ENCODE data around the gene DEFB124. TPM values are rescaled to one million over a fixed set of nuclear protein-coding genes. Genes with fewer than 3 reads are reported as not detected.
"Not testable (repeated sequence)": the region's sequence is repeated elsewhere in the genome, so short reads cannot be mapped to it uniquely, and the experiment has no call there.

DEFB124 gene, protein sequence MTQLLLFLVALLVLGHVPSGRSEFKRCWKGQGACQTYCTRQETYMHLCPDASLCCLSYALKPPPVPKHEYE
- total RNA-seq: 1 to 10 TPM in 1 of 4 donors, not detected in 3; 2.0 TPM

DNA sequence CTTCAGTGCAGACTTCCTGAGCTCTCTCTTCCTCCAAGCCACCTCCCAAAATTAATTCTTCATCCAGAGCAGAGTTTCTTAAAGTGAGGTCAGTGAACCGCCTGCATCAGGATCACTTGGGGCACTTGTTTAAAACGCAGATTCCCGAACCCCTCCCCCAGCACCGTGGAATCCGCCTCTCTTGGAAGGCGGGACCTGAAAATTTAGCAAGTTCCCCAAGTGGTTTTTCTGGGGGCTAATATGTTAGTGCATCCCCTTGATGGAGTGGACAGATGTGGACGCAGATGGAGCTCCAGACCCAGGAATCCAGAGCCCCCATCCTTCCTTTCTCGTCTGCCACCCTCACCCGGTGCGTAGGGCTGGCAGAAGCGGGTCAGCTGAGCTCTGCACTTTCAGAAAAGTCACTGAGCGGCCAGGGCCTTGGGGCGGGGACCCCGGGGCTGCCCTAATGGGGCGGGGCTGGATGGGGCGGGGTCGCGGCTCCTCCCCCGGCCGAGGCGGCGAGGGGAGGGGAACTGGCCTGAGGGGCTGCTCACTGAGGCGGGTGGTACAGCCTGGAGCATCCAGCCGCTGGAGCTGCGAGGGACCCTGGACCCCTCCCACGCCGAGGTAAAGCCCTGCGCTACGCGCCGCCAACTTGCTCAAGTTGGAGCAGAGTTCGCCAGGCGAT lies at the start of gene DEFB124, which contains the start of gene REM1:
TSS of gene DEFB124 (minus strand) at position 370 of the 670 bp plus-strand sequence. CDS start 2,114 bp downstream, outside the sequence.
TSS of gene REM1 (plus strand) at position 531 of the 670 bp plus-strand sequence. CDS start 1,158 bp downstream, outside the sequence.
- H3K36me3 ChIP-seq: no peaks in the 10 kb centered on the region
- peak within 1 kb of the TSS; percentile 31 to 58 for H3K4me3 ChIP-seq
- peak; percentile 85 for ATAC-seq
- peak within 1 kb of the TSS in 3 of 4 donors; percentile 68 to 78 (median 77) for H3K27ac ChIP-seq
- no peaks in the 10 kb centered on the region for H3K9me3 ChIP-seq
- H3K4me1 ChIP-seq: peaks cover 0 to 37% (median 7%) of the 10 kb centered on the region in 3 donors
- WGBS, 2 donors (ENCODE audit: low coverage in 1 of 2): 0 to 21% methylated on average over 3 to 4 of the region's 33 CpGs
- peaks cover 10% of the 10 kb centered on the region for H3K27me3 ChIP-seq
- peak; percentile 6 for TF ChIP-seq POLR2AphosphoS5 (IDR thresholded peaks at IDR 0.05)
- TF ChIP-seq POLR2A (IDR thresholded peaks at IDR 0.05): peak; percentile 12 to 13
- no peak for TF ChIP-seq EP300 (IDR thresholded peaks at IDR 0.05)
- TF ChIP-seq, protein P1, sequence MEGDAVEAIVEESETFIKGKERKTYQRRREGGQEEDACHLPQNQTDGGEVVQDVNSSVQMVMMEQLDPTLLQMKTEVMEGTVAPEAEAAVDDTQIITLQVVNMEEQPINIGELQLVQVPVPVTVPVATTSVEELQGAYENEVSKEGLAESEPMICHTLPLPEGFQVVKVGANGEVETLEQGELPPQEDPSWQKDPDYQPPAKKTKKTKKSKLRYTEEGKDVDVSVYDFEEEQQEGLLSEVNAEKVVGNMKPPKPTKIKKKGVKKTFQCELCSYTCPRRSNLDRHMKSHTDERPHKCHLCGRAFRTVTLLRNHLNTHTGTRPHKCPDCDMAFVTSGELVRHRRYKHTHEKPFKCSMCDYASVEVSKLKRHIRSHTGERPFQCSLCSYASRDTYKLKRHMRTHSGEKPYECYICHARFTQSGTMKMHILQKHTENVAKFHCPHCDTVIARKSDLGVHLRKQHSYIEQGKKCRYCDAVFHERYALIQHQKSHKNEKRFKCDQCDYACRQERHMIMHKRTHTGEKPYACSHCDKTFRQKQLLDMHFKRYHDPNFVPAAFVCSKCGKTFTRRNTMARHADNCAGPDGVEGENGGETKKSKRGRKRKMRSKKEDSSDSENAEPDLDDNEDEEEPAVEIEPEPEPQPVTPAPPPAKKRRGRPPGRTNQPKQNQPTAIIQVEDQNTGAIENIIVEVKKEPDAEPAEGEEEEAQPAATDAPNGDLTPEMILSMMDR (IDR thresholded peaks at IDR 0.05): no peak

DNA sequence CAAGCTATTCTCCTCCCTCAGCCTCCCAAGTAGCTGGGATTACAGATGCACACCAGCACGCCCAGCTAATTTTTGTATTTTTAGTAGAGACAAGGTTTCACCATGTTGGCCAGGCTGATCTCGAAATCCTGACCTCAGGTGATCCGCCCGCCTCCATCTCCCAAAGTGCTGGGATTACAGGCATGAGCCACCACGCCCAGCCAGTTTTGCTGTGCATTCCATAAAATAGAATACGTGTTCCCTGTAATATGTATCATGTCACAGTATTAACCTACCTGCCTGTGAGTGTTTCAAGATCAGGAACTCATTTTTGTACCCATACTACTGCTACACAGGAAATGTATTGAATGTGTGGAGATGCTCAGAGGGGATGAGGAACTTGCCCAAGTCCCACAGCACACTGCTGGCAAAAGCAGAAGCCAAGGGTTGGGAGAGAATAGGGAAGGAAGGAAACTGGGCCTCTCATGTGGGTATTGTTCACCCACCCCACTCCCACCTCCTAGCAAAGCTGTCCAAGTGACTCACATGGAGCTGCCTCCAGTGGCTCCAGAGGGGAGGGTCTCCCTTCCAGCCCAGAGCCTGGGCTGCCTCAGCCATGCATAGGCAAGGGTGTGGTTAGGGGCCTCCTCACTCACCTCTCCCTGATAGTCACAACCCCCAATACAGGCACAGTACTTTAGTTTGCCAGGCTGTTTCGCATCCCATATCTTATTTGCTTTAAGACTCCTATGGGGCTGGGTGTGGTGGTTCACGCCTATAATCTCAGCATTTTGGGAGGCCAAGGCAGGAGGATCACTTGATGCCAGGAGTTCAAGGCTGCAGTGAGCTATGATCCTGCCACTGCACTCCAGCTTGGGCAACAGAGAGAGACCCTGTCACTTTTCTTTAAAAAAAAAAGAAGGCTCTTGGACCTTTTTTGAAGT lies 48.7 kb upstream of the DEFB124 start:
- Histone ChIP-seq H3K36me3 (peaks cover 0 to 52% of the 10 kb centered on the region in 2 donors), H3K27me3 (no peaks in the 10 kb centered on the region), H3K9me3 (no peaks in the 10 kb centered on the region), H3K4me1 (peaks cover 0 to 51% (median 0%) of the 10 kb centered on the region in 3 donors), H3K4me3 (no peak overlapping the region), H3K27ac (no peak overlapping the region)
- 82 to 87% methylated on average over 4 to 6 of the region's 8 CpGs for WGBS, 2 donors (ENCODE audit: low coverage in 1 of 2)
- peak; percentile 66 for ATAC-seq
- TF ChIP-seq POLR2AphosphoS5 (IDR thresholded peaks at IDR 0.05) (no peak), EP300 (IDR thresholded peaks at IDR 0.05) (no peak), POLR2A (IDR thresholded peaks at IDR 0.05) (no peak)
- TF ChIP-seq, protein P1 (IDR thresholded peaks at IDR 0.05): no peak

DNA sequence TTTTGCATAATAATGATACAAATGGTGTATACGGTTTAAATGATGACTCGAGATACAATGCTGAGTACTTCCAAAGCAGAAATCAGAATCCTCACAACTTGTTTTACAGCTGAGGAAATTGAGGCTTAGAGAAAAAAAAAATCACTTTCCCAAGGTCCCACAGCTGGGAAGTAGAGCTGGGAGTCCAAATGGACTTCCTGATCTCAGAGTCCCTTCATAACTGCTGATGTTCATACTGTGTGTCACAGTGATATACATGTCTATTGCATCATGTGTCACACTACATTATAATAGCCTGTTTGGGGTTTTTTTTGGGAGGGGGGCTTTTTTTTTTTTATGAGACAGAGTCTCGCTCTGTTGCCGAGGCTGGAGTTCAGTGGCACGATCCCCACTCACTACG lies 47.8 kb upstream of the DEFB124 start:
- H3K36me3 ChIP-seq: peaks cover 0 to 50% of the 10 kb centered on the region in 2 donors
- no peak overlapping the region for H3K4me3 ChIP-seq
- H3K27ac ChIP-seq: no peak overlapping the region
- peaks cover 0 to 60% (median 0%) of the 10 kb centered on the region in 3 donors for H3K4me1 ChIP-seq
- ATAC-seq: no peak
- 75 to 78% methylated on average over 2 to 4 of the region's 6 CpGs for WGBS, 2 donors (ENCODE audit: low coverage in 1 of 2)
- H3K9me3 ChIP-seq: no peaks in the 10 kb centered on the region
- H3K27me3 ChIP-seq: no peaks in the 10 kb centered on the region
- TF ChIP-seq, protein P1 (IDR thresholded peaks at IDR 0.05): no peak
- TF ChIP-seq POLR2AphosphoS5 (IDR thresholded peaks at IDR 0.05) (no peak), EP300 (IDR thresholded peaks at IDR 0.05) (no peak), POLR2A (IDR thresholded peaks at IDR 0.05) (no peak)

DNA sequence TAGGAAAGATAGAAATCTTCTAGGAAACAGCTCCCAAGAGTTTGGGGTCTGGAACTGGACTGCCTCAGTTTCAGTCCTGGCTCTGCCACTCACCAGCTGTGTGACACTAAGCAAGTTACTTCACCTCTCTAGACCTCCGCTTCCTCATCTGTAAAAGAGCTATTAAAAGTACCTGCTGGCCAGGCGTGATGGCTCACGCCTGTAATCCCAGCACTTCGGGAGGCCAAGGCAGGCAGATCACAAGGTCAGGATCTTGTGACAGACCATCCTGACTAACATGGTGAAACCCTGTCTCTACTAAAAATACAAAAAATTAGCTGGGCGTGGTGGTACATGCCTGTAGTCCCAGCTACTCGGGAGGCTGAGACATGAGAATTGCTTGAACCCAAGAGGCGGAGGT lies 46.3 kb upstream of the DEFB124 start:
- Histone ChIP-seq H3K36me3 (peaks cover 0 to 41% of the 10 kb centered on the region in 2 donors), H3K4me1 (peaks cover 0 to 74% (median 12%) of the 10 kb centered on the region in 3 donors)
- not testable (repeated sequence) for H3K27me3 ChIP-seq, H3K4me3 ChIP-seq, H3K27ac ChIP-seq, ATAC-seq, H3K9me3 ChIP-seq
- 81% methylated on average over 5 of the region's 7 CpGs; no CpG with 5 or more reads in 1 of the 2 donors for WGBS, 2 donors (ENCODE audit: low coverage in 1 of 2)

DNA sequence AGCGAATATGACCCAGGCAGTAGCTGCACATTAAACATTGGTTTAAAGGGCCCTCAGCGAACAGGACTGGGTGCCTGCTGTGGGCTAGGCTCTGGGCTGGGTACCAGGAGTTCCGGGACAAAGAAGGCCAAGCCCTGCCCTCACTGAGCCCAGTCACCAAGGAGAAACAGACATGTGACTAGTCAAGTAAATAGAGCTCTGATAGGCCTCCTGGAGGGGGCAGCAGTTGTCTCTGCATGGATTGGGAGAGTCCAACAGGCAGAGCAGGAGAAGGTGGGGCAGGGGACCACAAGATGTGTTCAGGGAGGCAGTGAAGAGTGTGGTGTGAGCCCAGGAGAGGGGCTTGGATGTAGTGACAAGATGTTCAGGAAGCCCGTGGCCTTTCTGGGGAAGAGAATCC lies 42.4 kb upstream of the DEFB124 start:
- Histone ChIP-seq H3K4me1 (peaks cover 4 to 76% (median 25%) of the 10 kb centered on the region in 3 donors), H3K4me3 (no peak overlapping the region), H3K27ac (no peak overlapping the region), H3K36me3 (peaks cover 0 to 28% of the 10 kb centered on the region in 2 donors), H3K27me3 (no peaks in the 10 kb centered on the region), H3K9me3 (no peaks in the 10 kb centered on the region)
- 52 to 64% methylated on average over 2 to 4 of the region's 4 CpGs for WGBS, 2 donors (ENCODE audit: low coverage in 1 of 2)
- TF ChIP-seq, protein P1 (IDR thresholded peaks at IDR 0.05): no peak
- TF ChIP-seq POLR2AphosphoS5 (IDR thresholded peaks at IDR 0.05): no peak
- no peak for TF ChIP-seq EP300 (IDR thresholded peaks at IDR 0.05)
- no peak for TF ChIP-seq POLR2A (IDR thresholded peaks at IDR 0.05)
- no peak for ATAC-seq

All from gastroesophageal sphincter (tissue), 4 donors.